MCF 10A (cell line): ENCODE measurements around the gene PIGL. TPM values are rescaled to one million over a fixed set of nuclear protein-coding genes. Genes with fewer than 3 reads are reported as not detected.
"Not testable (repeated sequence)": the region's sequence is repeated elsewhere in the genome, so short reads cannot be mapped to it uniquely, and the experiment has no call there.

Source experiments
- BruUV-seq: library from RNA; stranded (reverse); fragments of 400-500 nt; replicated peaks from 2 replicates; lab custom pipeline; 2021; lab: Mats Ljungman, UMichigan
- CTCF ChIA-PET: fragments of 300-600 bp; sonication (Branson Sonifier 250); formaldehyde crosslinking; extraction: SDS; loops from one replicate; lab custom pipeline; 2021; ENCODE audit warnings: antibody characterized with exemption, inconsistent platforms; lab: Yijun Ruan, JAX
- POLR2A ChIA-PET: fragments of 300-600, 350-650 bp; sonication (Branson Sonifier 250); formaldehyde crosslinking; extraction: SDS; loops from one replicate; lab custom pipeline; 2020; ENCODE audit warnings: antibody characterized with exemption, inconsistent platforms; lab: Yijun Ruan, JAX
- DNase-seq: peaks from one replicate; pipeline ENCODE4 v3.0.0-alpha.2; 2018; ENCODE audit not compliant: unreplicated experiment
- H3K27ac Mint-ChIP-seq: one replicate; pipeline ENCODE4 v1.8.0; 2022; ENCODE audit warnings: mild to moderate bottlenecking, low read depth, mixed read lengths; ENCODE audit not compliant: unreplicated experiment
- H3K27me3 Mint-ChIP-seq: one replicate; pipeline ENCODE4 v1.8.0; 2022; ENCODE audit warnings: mixed read lengths; ENCODE audit not compliant: insufficient read depth, unreplicated experiment
- H3K36me3 Mint-ChIP-seq: one replicate; pipeline ENCODE4 v1.8.0; 2022; ENCODE audit warnings: mild to moderate bottlenecking, moderate library complexity, mixed read lengths; ENCODE audit not compliant: insufficient read depth, unreplicated experiment
- H3K4me1 Mint-ChIP-seq: one replicate; pipeline ENCODE4 v1.8.0; 2022; ENCODE audit warnings: mixed read lengths; ENCODE audit not compliant: insufficient read depth, unreplicated experiment
- H3K4me3 Mint-ChIP-seq: one replicate; pipeline ENCODE4 v1.8.0; 2022; ENCODE audit warnings: mild to moderate bottlenecking, moderate library complexity, mixed read lengths; ENCODE audit not compliant: unreplicated experiment
- H3K9me3 Mint-ChIP-seq: one replicate; pipeline ENCODE4 v1.8.0; 2022; ENCODE audit warnings: mixed read lengths; ENCODE audit not compliant: unreplicated experiment
- intact Hi-C: fragments of 100-400 bp; cut with micrococcal nuclease; formaldehyde crosslinking; loops from 2 replicates; pipeline ENCODE4 v1.14.1; 2022
- total RNA-seq: library from RNA; stranded (reverse); gene quantifications from 2 replicates; pipeline ENCODE4 v1.2.3, GENCODE V29; 2022
- TF ChIP-seq, protein P1 (sequence below): fragments of 200-600 bp; IDR thresholded peaks from one replicate; pipeline ENCODE4 v1.8.0; 2022; ENCODE audit warnings: antibody characterized with exemption, mild to moderate bottlenecking; ENCODE audit not compliant: unreplicated experiment

PIGL gene
- total RNA-seq, 1 experiment from 2014 or later, result 31.3 TPM

DNA sequence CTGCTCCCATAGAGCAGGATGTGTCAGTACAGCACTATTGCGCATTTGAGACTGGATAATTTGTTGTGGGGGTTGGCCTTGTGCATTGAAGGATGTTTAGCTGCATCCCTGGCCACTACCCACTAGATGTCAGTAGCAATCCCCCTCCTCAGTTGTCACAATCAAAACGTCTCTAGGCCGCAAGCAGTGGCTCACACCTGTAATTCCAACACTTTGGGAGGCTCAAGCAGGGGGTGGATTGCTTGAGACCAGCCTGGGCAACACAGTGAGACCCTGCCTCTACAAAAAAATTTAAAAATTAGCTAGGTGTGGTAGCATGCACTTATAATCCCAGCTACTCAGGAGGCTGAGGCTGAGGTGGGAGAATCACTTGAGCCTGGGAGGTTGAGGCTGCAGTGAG, 87.8 kb downstream of the PIGL start:
- no TSS peak for BruUV-seq
- DNase-seq, result peak; percentile 39
- Mint-ChIP-seq H3K9me3 (no peaks in the 10 kb centered on the region), H3K4me1 (no peaks in the 10 kb centered on the region), H3K36me3 (peaks cover 24% of the 10 kb centered on the region), H3K4me3 (no peak overlapping the region), H3K27me3 (no peaks in the 10 kb centered on the region), H3K27ac (no peak overlapping the region)
- intact Hi-C loops, result no loop called here
- POLR2A ChIA-PET, result interaction anchor here (0.8 to 1.7 kb wide), 4 partner anchors 11 to 134 kb away, joined by 3 to 6 read pairs (median 4); no protein-coding TSS in a partner anchor
- TF ChIP-seq, protein P1, sequence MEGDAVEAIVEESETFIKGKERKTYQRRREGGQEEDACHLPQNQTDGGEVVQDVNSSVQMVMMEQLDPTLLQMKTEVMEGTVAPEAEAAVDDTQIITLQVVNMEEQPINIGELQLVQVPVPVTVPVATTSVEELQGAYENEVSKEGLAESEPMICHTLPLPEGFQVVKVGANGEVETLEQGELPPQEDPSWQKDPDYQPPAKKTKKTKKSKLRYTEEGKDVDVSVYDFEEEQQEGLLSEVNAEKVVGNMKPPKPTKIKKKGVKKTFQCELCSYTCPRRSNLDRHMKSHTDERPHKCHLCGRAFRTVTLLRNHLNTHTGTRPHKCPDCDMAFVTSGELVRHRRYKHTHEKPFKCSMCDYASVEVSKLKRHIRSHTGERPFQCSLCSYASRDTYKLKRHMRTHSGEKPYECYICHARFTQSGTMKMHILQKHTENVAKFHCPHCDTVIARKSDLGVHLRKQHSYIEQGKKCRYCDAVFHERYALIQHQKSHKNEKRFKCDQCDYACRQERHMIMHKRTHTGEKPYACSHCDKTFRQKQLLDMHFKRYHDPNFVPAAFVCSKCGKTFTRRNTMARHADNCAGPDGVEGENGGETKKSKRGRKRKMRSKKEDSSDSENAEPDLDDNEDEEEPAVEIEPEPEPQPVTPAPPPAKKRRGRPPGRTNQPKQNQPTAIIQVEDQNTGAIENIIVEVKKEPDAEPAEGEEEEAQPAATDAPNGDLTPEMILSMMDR, result no peak
- CTCF ChIA-PET, result interaction anchor here (0.6 to 2.3 kb wide), 10 partner anchors 9 to 231 kb away, joined by 3 to 11 read pairs (median 4); no protein-coding TSS in a partner anchor

DNA sequence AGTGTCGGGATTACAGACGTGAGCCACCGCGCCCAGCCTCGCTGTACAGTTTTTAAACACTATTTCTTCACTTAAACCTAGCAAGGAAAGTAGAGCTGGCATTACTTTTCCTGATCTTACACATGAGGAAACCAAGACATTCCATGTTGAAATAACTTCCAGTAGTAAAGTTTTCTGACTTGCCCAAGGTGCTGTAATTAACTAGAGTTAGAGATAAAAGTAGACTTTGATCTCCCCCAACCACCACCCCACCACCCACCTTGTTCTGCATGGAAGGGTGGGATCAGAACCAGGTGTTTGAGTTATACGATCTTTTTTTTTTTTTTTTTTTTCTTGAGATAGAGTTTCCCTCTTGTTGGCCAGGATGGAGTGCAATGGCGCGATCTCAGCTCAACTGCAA, 89.2 kb downstream of the PIGL start:
- no peaks in the 10 kb centered on the region for H3K9me3 Mint-ChIP-seq
- TF ChIP-seq, protein P1, result no peak
- intact Hi-C loops, result no loop called here
- no TSS peak for BruUV-seq
- no peaks in the 10 kb centered on the region for H3K27me3 Mint-ChIP-seq
- H3K4me3 Mint-ChIP-seq, result no peak overlapping the region
- peaks cover 27% of the 10 kb centered on the region for H3K36me3 Mint-ChIP-seq
- ChIA-PET POLR2A (interaction anchor here (0.6 kb wide), 1 partner anchor 142 kb away, joined by 3 read pairs; no protein-coding TSS in a partner anchor), CTCF (interaction anchor here (0.7 to 2.3 kb wide), 5 partner anchors 11 to 145 kb away, joined by 4 to 11 read pairs (median 8); no protein-coding TSS in a partner anchor)
- H3K4me1 Mint-ChIP-seq, result no peaks in the 10 kb centered on the region
- DNase-seq, result no peak
- no peak overlapping the region for H3K27ac Mint-ChIP-seq

DNA sequence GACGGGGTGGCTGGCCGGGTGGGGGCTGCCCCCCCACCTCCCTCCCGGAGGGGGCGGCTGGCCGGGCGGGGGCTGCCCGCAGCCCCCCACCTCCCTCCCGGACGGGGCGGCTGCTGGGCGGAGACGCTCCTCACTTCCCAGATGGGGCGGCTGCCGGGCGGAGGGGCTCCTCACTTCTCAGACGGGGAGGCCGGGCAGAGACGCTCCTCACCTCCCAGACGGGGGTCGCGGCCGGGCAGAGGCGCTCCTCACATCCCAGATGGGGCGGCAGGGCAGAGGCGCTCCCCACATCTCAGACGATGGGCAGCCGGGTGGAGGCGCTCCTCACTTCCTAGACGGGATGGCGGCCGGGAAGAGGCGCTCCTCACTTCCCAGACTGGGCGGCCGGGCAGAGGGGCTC, 95.1 kb downstream of the PIGL start:
- H3K27me3 Mint-ChIP-seq, H3K4me1 Mint-ChIP-seq, POLR2A ChIA-PET, intact Hi-C loops, H3K4me3 Mint-ChIP-seq, CTCF ChIA-PET, BruUV-seq, H3K27ac Mint-ChIP-seq, DNase-seq, H3K9me3 Mint-ChIP-seq: not testable (repeated sequence)
- H3K36me3 Mint-ChIP-seq, result peaks cover 18% of the 10 kb centered on the region

DNA sequence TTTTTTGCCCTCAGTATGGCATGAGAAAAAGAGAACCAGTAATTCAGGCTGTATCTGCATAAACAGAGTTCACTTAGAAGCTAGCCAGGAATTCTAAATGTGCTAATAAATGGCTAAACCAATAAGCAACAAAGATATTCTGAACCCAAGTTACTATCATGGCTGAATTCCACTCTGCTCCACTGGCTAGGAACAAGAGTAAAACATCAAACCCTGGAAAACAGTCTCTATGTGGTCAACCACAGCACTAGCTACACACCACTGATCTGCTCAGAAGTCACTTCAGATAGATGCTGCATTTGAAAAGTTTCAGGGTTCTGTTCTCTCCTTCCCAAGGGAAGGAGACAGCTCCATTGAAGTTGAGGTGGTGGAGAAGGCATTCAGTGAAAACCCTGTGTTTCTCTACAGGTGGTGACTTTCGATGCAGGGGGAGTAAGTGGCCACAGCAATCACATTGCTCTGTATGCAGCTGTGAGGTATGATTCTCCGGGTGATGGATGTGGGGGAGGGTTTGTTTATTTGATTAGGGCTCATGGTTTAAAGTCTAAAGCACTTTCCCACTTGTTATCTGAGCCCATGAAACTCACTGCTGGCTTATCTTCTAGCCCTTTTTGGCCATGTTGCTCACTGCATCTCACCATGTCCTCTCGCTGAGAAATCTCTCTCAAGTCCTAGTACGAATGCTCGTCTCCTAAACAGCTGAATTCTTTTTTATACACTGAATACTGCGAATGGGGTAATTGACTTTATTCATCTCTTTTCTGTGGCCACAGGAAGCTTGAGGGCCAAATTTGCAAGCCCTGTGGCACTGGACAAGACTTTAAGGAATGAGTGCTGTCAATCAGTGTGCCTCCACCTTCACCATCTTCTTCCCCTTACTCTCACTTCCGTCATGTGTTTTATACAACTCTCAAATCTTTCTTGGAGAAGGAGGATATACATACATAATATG, 96.4 kb downstream of the PIGL start:
- no peak overlapping the region for H3K27ac Mint-ChIP-seq
- peaks cover 14% of the 10 kb centered on the region for H3K36me3 Mint-ChIP-seq
- CTCF ChIA-PET, result interaction anchor here (1.2 kb wide), 1 partner anchor 12 kb away, joined by 3 read pairs; no protein-coding TSS in a partner anchor
- intact Hi-C loops, result no loop called here
- H3K4me3 Mint-ChIP-seq, result no peak overlapping the region
- POLR2A ChIA-PET, result no interaction called here
- no TSS peak for BruUV-seq
- no peaks in the 10 kb centered on the region for H3K4me1 Mint-ChIP-seq
- TF ChIP-seq, protein P1, result no peak
- no peaks in the 10 kb centered on the region for H3K9me3 Mint-ChIP-seq
- no peaks in the 10 kb centered on the region for H3K27me3 Mint-ChIP-seq
- no peak for DNase-seq
